ENCODE results near the gene LRRK1.

GRCh38 chr15:100966997-100967396 lies 47.8 kb downstream of the LRRK1 start:
- TF ChIP-seq CTCF (IDR thresholded peaks at IDR 0.05) (no peak), MAZ (IDR thresholded peaks at IDR 0.05; ENCODE audit: borderline replicate concordance, low read depth, low read length) (no peak), USF2 (IDR thresholded peaks at IDR 0.05) (no peak), NPAS2 (CRISPR knock-in tag; IDR thresholded peaks at IDR 0.05; ENCODE audit: borderline replicate concordance) (no peak), RARB (CRISPR knock-in tag; IDR thresholded peaks at IDR 0.05) (no peak)

Measured in A549 (cell line).